Right hindlimb (tissue), 1 donor: Measurements from ENCODE around the gene SERPINB7.

ENCODE experiments used
- DNase-seq: peaks from one replicate; pipeline ENCODE4 v3.0.0-alpha.2; 2018

Gene SERPINB7

GRCh38 chr18:63788447-63789096 lies 13.4 kb downstream of the SERPINB7 start:
- DNase-seq, result no peak

- no peak for DNase-seq
These were observed 14.1 kb downstream of the SERPINB7 start for GRCh38 chr18:63789327-63789726.

- DNase-seq, result no peak
These were observed 20.4 kb downstream of the SERPINB7 start for GRCh38 chr18:63795606-63796005.

- DNase-seq, result no peak
These were observed 24.0 kb downstream of the SERPINB7 start for GRCh38 chr18:63799189-63799588.

DNA sequence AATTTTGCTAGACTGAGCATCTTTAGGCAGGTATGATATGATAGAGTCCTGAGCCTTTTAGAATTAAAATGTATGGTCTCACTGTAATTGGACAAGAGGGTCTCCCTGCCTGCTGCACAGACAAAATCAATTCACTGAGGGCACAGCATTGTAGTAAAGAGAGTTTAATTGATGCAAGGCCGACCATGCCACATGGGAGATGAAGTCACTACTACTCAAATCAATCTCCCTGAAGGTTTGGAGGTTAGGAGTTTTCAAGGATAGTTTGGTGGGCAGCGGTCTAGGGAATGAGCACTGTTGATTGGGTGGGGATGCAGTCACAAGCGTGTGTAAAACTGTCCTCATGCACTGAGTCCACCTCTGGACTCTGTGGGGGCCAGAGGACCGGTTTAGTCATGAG lies 26.1 kb downstream of the SERPINB7 start:
- no peak for DNase-seq

DNA sequence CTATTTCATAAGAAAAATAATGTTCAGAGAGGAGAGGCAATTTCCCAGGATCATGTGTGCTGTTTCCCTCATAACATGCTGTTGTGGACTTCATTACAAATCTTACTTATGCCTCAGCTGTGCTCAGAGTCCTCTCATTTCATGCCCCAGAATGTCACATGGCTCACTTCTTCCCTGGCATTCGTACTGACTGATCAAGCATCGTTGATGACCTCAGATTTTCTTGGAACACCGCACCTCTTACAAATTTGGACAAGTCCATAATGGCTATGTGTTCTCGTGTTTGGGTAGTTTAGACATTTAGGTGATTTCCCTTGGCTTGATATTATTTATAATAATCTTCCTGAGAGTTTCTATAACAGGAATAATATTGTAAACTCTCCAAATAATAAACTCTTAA lies 32.9 kb downstream of the SERPINB7 start:
- no peak for DNase-seq

GRCh38 chr18:63817441-63818051 lies 42.3 kb downstream of the SERPINB7 start:
- DNase-seq, result no peak

DNA sequence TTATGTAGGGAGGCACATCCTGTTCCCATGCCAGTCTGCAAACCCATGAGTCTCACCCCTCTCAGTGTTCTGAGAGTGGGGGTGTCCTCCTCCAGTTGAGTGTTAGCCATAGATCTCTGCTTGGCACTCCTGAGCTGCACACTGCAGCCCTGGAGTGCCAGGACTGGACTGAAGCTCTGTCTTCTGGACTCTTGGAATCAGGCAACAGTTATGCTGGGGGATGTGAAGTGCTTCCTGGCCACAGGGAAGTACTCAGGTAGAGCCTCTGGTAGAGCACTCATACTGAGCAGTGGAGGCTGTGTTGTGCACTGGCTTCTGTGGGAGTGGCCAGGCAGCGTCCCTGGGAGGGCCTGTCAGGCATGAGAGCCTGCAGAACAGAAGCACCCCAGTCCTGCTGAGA lies 43.0 kb downstream of the SERPINB7 start:
- no peak for DNase-seq

- no peak for DNase-seq
These were observed 44.6 kb downstream of the SERPINB7 start for GRCh38 chr18:63819786-63820185.

DNA sequence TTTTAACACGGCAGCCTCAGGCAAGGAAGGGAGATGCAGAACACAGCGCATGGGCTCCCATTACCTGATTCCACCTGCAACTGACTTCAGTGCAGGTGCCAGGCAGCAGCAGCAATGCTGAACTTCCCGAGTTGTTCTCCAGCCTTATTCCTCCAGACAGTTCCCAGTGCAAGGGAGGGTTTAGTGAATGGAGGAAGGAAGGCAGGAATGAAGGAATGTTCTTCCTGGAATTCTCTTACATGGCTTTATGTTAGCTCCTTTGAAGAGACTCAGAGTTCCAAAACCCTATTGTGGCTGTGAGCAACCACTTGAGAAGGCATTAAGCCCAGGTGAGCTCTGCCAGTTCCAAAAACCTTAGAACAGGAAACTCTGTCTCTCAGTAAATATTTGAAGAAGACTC lies 45.5 kb downstream of the SERPINB7 start:
- no peak for DNase-seq

DNA sequence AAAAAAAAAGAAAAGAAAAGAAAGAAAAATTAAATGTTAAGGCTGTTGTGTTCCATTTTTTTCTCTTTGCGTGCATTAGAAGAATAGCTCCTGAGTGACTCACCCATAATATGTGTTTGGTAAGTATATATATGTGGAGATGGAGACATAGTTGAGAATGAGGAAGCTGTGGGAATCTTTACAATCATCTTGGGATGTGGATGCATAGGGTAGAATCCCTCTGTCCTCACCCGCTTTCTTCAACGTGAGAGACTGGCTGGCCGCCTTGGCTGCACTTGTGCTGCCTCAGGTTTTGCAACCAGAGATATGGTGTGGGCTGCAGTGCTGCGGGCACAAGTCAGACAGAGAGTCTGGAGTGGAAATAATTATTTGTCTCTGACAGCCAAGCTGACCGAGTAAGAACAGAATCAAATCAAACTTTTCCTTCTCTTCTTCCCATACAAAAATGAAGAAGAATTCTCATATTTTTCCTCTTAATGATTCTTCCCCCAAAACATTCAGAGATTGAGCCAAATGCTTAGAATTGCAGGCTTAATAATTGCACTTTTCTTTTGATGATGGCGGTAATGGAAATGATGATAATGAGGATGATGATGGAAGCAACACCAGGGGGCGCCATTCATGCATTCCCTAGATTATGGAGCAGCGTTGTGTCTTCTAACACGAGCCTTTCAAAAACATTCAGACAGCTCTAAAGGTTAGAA lies 48.5 kb downstream of the SERPINB7 start:
- no peak for DNase-seq

DNA sequence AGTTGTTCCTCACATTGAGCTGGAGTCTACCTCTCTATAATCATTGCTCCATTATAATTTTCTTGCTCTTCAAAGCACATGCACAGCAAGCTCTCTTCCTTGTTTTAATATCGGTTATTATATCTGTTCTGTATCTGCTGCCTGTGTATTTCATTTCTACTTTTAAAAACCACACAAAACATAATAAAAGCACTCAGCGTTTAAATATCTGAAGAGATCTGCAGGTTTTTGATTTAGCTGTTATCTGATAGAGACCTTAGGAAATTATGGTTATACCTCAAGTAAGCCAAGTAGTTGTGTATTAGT lies 49.0 kb downstream of the SERPINB7 start:
- no peak for DNase-seq

GRCh38 chr18:63828120-63828519 lies 52.9 kb downstream of the SERPINB7 start:
- no peak for DNase-seq

- DNase-seq, result no peak
These were observed 53.4 kb downstream of the SERPINB7 start for GRCh38 chr18:63828656-63829055.

DNA sequence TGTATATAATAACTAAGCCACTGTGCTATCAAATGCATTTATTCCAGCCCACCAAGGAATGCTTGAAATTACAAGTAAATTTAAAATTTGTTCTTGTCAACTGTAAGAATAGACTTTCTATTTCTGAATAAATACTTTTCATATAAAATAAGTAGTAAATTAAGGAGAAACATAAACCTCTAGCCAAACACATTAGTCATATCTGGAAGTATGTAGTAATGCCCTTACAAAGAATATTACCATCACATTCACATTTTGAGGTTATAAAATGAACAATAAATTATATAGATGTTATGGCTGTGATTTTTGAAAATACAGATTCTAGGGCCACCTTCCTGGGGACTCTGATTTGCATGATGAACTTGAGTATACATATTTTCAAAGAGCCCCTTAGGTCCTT lies 54.7 kb downstream of the SERPINB7 start:
- DNase-seq, result no peak

- no peak for DNase-seq
These were observed 56.0 kb downstream of the SERPINB7 start for GRCh38 chr18:63831080-63831788.

DNA sequence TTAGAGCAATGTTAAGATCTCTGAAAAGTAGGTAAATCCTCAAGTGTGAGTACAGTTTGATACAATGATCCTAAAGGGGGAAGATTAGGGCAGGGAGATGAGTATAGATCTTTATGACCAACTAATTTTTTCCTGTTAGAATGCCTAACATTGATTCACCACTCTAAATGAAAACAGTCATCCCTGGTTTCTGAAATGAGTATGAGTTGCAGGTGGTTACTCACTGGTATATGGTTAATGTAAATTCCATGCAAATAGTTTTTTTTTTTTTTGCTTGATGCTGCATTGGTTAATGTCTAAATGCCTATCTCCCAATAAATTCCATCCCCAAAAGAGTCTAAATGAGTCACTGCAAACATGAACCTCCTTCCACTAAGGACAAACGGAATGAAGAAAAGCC lies 57.3 kb downstream of the SERPINB7 start:
- DNase-seq, result no peak

DNA sequence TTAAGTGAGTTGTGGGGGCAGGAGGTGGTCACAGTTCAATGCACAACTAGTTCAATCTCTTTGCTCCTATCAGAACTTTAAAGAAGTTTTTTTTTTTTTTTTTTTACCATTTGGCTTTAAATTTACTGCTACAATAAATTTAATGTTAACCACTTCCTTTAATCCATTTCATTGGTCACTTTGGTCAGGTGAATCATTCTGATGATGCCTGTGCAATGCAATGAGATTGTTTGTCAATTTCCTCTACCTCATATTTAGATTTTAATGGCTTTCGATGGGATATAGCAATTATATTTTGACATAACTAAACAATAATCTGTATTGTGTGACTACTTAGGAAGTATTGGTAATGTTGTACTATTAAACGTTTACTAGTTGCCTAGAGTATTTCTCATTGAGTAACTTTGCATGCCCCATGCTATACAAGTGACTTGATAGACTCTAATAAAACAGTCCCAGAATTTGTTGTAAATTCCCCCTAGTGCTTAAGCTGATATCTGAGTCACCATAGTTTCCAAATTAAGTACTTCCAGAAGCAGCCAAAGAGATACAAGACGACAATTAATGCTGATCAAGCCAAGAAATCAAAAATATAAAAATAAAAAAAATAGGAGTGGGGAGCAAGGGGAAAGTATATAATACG lies 59.4 kb downstream of the SERPINB7 start:
- DNase-seq, result no peak

GRCh38 chr18:63836456-63836855 lies 61.2 kb downstream of the SERPINB7 start:
- DNase-seq, result no peak

- DNase-seq, result no peak
These were observed 62.4 kb downstream of the SERPINB7 start for GRCh38 chr18:63837590-63837989.

- no peak for DNase-seq
These were observed 67.8 kb downstream of the SERPINB7 start for GRCh38 chr18:63843008-63843407.

- no peak for DNase-seq
These were observed 69.0 kb downstream of the SERPINB7 start for GRCh38 chr18:63844254-63844653.

DNA sequence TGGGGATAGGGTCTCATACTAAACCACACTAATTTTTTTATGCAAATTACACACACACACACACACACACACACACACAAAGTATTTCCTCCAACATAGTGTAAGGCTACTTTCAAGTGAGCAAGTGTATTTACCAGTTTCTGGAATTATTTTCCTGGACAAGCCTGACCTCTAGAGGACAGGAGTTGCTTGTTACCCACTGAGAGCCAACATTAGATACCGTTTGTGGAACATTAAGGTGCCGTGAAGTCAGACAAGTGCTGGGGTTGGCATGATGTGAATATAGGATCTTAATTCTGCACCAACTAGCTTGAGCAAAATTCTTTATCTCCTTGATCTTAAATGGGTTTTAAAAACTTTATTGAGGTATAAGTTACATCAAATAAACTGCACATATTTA lies 72.9 kb downstream of the SERPINB7 start:
- no peak for DNase-seq
